ENCODE data around the gene ARMC6. TPM values are rescaled to one million over a fixed set of nuclear protein-coding genes. Genes with fewer than 3 reads are reported as not detected.

Gene ARMC6
- total and polyA plus RNA-seq, 2 of the 13 experiments (the other 11 are each of a cell fraction or from before 2014, with no cell fraction given) = 16.2 to 36.8 TPM

- TF ChIP-seq ZSCAN31 (CRISPR knock-in tag; IDR thresholded peaks at IDR 0.05; ENCODE audit: low read depth) = no peak; the same call in 1 of the 2 replicates
- TF ChIP-seq PCBP1 (IDR thresholded peaks at IDR 0.05; ENCODE audit: borderline replicate concordance, low read depth, low read length) = no peak
- peak; percentile 65 for TF ChIP-seq ZNF446 (CRISPR knock-in tag; IDR thresholded peaks at IDR 0.05)
- TF ChIP-seq ZNF337 (CRISPR knock-in tag; IDR thresholded peaks at IDR 0.05; ENCODE audit: borderline replicate concordance, low read depth) = peak; percentile 96
- TF ChIP-seq CREM (IDR thresholded peaks at IDR 0.05) = no peak
- no peak for TF ChIP-seq CREM (CRISPR knock-in tag; IDR thresholded peaks at IDR 0.05)
- no peak for TF ChIP-seq SIX4 (CRISPR knock-in tag; IDR thresholded peaks at IDR 0.05)
- TF ChIP-seq TCF7 (IDR thresholded peaks at IDR 0.05; ENCODE audit: low read depth) = no peak
- TF ChIP-seq ZNF615 (CRISPR knock-in tag; IDR thresholded peaks at IDR 0.05; ENCODE audit: borderline replicate concordance) = no peak
- peak; percentile 30 for TF ChIP-seq CTCF (CRISPR knock-in tag; IDR thresholded peaks at IDR 0.05)
- no peak for TF ChIP-seq BCLAF1 (IDR thresholded peaks at IDR 0.05)
- peak; percentile 33 for TF ChIP-seq DRAP1 (CRISPR knock-in tag; IDR thresholded peaks at IDR 0.05)
- TF ChIP-seq ZNF501 (CRISPR knock-in tag; IDR thresholded peaks at IDR 0.05) = peak; percentile 88
- TF ChIP-seq REXO4 (CRISPR knock-in tag; IDR thresholded peaks at IDR 0.05; ENCODE audit: borderline replicate concordance) = 0 out of 2 replicates have a peak, but pooled peaks have one; percentile 37
- peak; percentile 60 for TF ChIP-seq MED8 (CRISPR knock-in tag; IDR thresholded peaks at IDR 0.05; ENCODE audit: insufficient replicate concordance)
- peak; percentile 91 for TF ChIP-seq ZFX (CRISPR knock-in tag; IDR thresholded peaks at IDR 0.05; ENCODE audit: low read depth)
- TF ChIP-seq ZNF674 (CRISPR knock-in tag; IDR thresholded peaks at IDR 0.05; ENCODE audit: low read depth) = no peak
- TF ChIP-seq ZBTB26 (CRISPR knock-in tag; IDR thresholded peaks at IDR 0.05; ENCODE audit: borderline replicate concordance) = peak; percentile 74; the same call in 1 of the 2 replicates
- TF ChIP-seq MAFF (IDR thresholded peaks at IDR 0.05; ENCODE audit: low read depth, low read length) = no peak
- TF ChIP-seq FLYWCH1 (CRISPR knock-in tag; IDR thresholded peaks at IDR 0.05) = peak; percentile 78; the same call in 1 of the 2 replicates
- TF ChIP-seq ASH2L (IDR thresholded peaks at IDR 0.05; ENCODE audit: insufficient read length, low read depth, low read length) = peak; percentile 86
- no peak for TF ChIP-seq ZKSCAN1 (IDR thresholded peaks at IDR 0.05; ENCODE audit: low read length)
- TF ChIP-seq SUZ12 (IDR thresholded peaks at IDR 0.05; ENCODE audit: low read depth, low read length) = no peak
- TF ChIP-seq HMG20A (CRISPR knock-in tag; IDR thresholded peaks at IDR 0.05; ENCODE audit: borderline replicate concordance) = no peak
Measured at GRCh38 chr19:19033426-19034203, at the start of gene ARMC6, which contains the start of gene SUGP2 (continued).

Measured in HepG2 (cell line).